Lung (tissue), 12 donors: ENCODE measurements around the gene TGFBI. TPM values are rescaled to one million over a fixed set of nuclear protein-coding genes. Genes with fewer than 3 reads are reported as not detected.

ENCODE experiments used
- ATAC-seq: fragments of 200-7000 bp; cut with Tn5 transposase; one replicate; pipeline ENCODE4 v1.9.1; 2020; ENCODE audit warnings: moderate number of reproducible peaks; ENCODE audit not compliant: insufficient read depth, low FRiP score
- DNase-seq, 3 donors: peaks; one replicate each; pipeline ENCODE4 v3.0.0-alpha.2; 2013 to 2017
- H3K27ac ChIP-seq, 2 donors: one replicate each; pipeline ENCODE4 v1.5.1; 2013; ENCODE audit warnings: mild to moderate bottlenecking in 2 of 2, moderate library complexity in 2 of 2, control low read depth in 1 of 2, inconsistent platforms in 1 of 2, low read depth in 1 of 2, low read length in 1 of 2
- H3K27me3 ChIP-seq, 3 donors: one replicate each; pipeline ENCODE4 v1.5.1; 2013; ENCODE audit warnings: low read length in 2 of 3; ENCODE audit not compliant: control insufficient read depth in 3 of 3, insufficient read depth in 3 of 3
- H3K36me3 ChIP-seq, 4 donors: one replicate each; pipeline ENCODE4 v1.5.1; 2013; ENCODE audit warnings: low read length in 4 of 4, mild to moderate bottlenecking in 1 of 4, moderate library complexity in 1 of 4; ENCODE audit not compliant: control insufficient read depth in 4 of 4, insufficient read depth in 4 of 4
- H3K4me1 ChIP-seq, 5 donors: one replicate each; pipeline ENCODE4 v1.5.1; 2013; ENCODE audit warnings: low read length in 5 of 5, mild to moderate bottlenecking in 2 of 5, moderate library complexity in 1 of 5; ENCODE audit not compliant: control insufficient read depth in 5 of 5, insufficient read depth in 5 of 5
- H3K4me3 ChIP-seq: one replicate; pipeline ENCODE4 v1.5.1; 2013; ENCODE audit warnings: mild to moderate bottlenecking, control low read depth, moderate library complexity
- H3K9ac ChIP-seq, 2 donors: one replicate each; pipeline ENCODE4 v1.5.1; 2013; ENCODE audit warnings: low read length in 2 of 2, control low read depth in 1 of 2; ENCODE audit not compliant: insufficient read depth in 1 of 2
- H3K9me3 ChIP-seq, 4 donors: one replicate each; pipeline ENCODE4 v1.5.1; 2013; ENCODE audit warnings: low read length in 3 of 4, mild to moderate bottlenecking in 1 of 4, moderate library complexity in 1 of 4; ENCODE audit not compliant: control insufficient read depth in 4 of 4, insufficient read depth in 3 of 4
- CTCF ChIP-seq: IDR thresholded peaks from 2 replicates; pipeline ENCODE4 v1.5.1; 2012; ENCODE audit warnings: mild to moderate bottlenecking; ENCODE audit errors: control extremely low read depth, extremely low read depth
- WGBS, 2 donors: extraction: QIAGEN DNeasy Blood & Tissue Kit; methylation state at CpG; one replicate each; pipeline ENCODE4 v1.1.7; 2013; 5-methylcytosine and 5-hydroxymethylcytosine counted together
- polyA plus RNA-seq, 2 donors: library from polyadenylated mRNA; stranded (reverse); fragments of 200-250 nt; gene quantifications; one replicate each; pipeline ENCODE4 v1.2.1, GENCODE V29; 2013
- total RNA-seq, 2 donors: library from RNA; depleted of rRNA in 1 of 2; stranded (reverse); fragments of >200 nt in 1 of 2; gene quantifications; one replicate each; pipeline ENCODE4 v1.2.1, GENCODE V29; 2014 to 2021
- donor health status: control.
- donor health status: control.
- donor health status: Bipolar disorder and iron deficiency.
- donor health status: healthy.
- donor health status: DM: yes; HTN: yes; CAD: no.

Gene TGFBI
- total and polyA plus RNA-seq, 4 donors: 96.4 to 146 (median 111) TPM

DNA sequence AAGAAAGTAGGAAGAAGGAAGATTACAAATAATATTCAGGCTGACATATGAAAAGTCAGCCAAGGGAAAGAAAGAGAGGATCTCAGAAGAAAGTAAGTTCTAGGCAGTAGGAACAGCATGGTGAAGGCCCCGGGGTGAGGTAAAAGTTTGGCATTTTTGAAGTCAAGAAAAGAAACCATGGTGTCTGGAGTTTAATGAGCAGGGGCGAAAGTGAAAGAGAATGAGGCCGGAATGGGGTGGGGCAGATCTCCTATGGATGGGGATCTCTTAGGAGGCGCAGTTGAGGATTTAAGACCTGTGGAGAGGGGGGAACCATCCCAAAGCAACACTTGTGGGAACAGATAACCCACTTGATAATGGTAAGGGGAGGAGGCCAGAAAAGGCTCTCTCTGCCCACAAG, 61.5 kb downstream of the TGFBI start:
- Histone ChIP-seq H3K4me3 (no peak overlapping the region), H3K27ac (no peak overlapping the region), H3K9me3 (no peaks in the 10 kb centered on the region), H3K27me3 (no peaks in the 10 kb centered on the region), H3K36me3 (no peaks in the 10 kb centered on the region), H3K4me1 (peaks cover 5 to 13% (median 8%) of the 10 kb centered on the region in 5 donors), H3K9ac (no peak overlapping the region)
- WGBS, 2 donors: 89 to 91% methylated on average over 4 of the region's 4 CpGs
- no peak for ATAC-seq
- DNase-seq: no peak
- TF ChIP-seq CTCF: no peak

- no peak for TF ChIP-seq CTCF
- H3K27me3 ChIP-seq: no peaks in the 10 kb centered on the region
- H3K4me3 ChIP-seq: no peak overlapping the region
- ATAC-seq (no peak), DNase-seq (no peak)
- H3K36me3 ChIP-seq: no peaks in the 10 kb centered on the region
- WGBS, 2 donors: 79 to 80% methylated on average over 3 of the region's 3 CpGs
- no peaks in the 10 kb centered on the region for H3K4me1 ChIP-seq
- no peak overlapping the region for H3K9ac ChIP-seq
- H3K9me3 ChIP-seq: no peaks in the 10 kb centered on the region
- H3K27ac ChIP-seq: no peak overlapping the region
Observed at GRCh38 chr5:136094189-136094912, 65.6 kb downstream of the TGFBI start.

DNA sequence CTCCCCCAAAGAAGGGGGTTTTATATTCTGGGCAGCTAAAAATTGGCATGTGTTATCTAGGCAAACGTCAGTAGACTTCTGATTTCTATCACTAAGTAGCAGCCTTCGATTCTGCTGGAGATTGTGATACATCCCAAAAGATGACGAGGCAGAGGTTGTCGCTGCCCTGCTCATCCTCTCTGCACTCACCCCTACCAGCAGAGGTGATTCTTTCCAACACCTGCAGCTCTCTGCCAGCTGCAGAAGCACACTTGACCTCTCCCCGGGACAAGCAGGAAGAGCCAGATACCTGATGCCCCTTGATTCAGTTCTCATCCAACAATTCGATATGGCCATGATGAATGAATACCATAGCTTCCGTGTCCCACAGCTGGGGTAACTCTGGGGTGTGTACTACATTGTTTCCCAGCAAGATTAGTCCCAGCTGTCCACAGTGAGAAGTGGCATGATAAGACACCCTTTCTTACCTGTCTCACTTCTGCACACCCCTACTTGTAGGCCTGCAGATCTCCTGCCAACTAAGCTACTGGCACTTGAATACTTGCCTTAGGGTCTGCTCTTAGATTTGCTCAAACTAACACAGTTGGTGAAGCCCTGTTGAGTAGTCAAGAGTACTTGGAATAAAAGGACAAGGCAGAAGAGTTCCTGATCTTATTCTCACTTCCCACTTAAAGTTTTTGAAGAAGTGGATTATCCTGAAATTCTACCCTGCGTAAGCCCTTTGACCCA, 66.3 kb downstream of the TGFBI start:
- Histone ChIP-seq H3K9ac (no peak overlapping the region), H3K9me3 (no peaks in the 10 kb centered on the region), H3K36me3 (no peaks in the 10 kb centered on the region), H3K27me3 (no peaks in the 10 kb centered on the region), H3K4me3 (no peak overlapping the region), H3K4me1 (no peaks in the 10 kb centered on the region), H3K27ac (no peak overlapping the region)
- WGBS, 2 donors: 71 to 81% methylated on average over 8 of the region's 8 CpGs
- TF ChIP-seq CTCF: no peak
- no peak for DNase-seq
- no peak for ATAC-seq
